HG03280 (cell line): ENCODE data around the gene GLB1L3.
"Not testable (repeated sequence)": the region's sequence is repeated elsewhere in the genome, so short reads cannot be mapped to it uniquely, and the experiment has no call there.

ENCODE experiments used
- ATAC-seq: cut with Tn5 transposase; IDR thresholded peaks from one replicate; pipeline ENCODE4 v1.9.1; 2021; ENCODE audit warnings: mild to moderate bottlenecking, moderate library complexity; ENCODE audit not compliant: unreplicated experiment

The GLB1L3 gene

DNA sequence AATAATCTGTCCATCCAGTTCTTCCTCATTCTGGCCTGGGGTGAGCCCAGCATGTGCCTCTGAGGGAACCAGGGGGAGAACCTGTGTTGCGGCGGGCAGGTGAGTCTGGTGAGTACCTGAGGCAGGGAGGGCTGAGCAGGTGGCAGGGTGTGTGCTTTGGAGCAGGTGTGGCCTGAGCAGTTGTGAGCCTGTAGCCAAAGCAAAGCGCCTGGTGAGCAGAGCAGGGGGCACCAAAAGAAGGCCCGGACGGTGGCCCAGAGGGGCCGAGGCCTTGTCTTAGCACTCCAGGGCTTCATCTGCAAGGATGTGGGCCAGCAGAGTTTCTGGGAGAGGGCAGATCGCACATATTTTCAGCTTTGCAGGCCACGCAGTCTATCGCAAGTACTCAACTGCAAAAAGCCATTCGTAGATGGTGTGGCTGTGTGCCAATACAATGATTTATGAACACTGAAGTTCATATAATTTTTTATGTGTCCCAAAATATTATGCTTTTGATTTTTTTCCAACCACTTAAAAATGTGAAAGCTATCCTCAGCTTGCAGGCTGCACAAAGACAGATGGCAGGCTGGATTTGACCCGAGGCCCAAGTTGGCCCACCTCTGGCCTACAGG, 64.3 kb downstream of the GLB1L3 start:
- no peak for ATAC-seq

DNA sequence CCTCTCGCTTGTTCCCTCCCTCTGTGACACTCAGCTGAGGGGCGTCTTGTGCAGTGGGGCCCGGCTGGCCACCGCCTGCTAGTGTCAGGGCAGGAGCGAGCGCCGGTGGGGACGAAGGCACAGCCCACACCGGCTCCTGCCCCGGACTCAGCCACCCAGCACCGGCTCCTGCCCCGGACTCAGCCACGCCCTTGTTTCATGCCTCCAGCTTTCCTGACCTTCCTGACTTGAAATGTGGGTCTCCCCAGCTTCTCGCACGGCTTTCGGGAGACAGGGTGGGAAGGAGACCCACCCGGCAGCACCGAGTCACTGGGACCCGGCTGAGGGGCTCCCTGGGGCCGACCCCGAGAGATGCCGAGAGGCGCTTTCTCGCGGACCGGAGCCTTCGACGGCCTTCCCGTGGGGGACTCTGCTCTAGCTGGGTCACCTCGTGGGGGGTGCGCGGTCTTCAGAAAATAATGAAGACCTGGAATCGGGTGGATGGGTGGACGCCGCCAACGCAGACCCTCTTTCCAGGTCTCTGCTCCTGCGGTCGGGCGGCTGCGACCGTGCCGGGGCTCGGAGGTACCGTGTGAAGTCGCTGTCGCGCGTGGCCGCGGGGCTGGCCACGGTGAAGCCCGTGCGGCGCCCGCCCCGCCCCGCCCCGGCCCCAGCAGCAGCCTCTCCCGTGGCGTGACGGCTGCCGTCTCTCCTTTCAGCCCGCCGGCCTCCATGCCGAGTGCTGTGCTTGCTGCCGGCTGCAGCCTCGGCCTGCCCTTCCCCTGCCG, 65.8 kb downstream of the GLB1L3 start:
- ATAC-seq: no peak

DNA sequence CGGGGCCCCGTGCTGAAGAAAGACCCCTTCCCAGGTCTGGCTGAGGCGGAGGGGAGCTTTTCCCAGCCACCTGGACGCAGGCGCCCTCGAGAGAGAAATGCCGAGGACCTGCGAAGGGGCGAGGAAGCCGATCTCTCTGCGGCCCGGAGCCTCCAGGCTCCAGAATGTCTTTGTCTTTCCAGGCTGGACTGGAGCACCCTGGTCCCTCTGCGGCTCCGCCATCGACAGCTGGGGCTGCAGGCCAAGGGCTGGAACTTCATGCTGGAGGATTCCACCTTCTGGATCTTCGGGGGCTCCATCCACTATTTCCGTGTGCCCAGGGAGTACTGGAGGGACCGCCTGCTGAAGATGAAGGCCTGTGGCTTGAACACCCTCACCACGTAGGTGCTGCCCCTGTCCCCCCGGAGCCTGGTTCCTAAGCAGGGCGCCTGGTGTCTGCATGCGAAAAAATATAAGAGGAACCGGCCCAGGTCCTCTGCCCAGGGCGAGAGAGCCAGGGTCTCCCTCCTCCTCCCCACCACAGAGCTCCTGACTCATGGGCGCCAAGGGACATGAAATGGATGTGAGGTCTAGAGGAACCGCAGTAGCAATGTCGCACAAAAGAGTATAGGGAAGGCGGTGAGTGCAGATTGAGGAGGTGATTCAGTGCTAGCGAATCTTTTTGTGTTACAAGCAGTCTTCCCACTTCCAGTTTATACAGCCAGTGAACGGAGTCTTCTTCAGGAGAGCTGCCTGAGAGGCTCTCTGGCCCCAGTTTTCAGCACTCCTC, 66.6 kb downstream of the GLB1L3 start:
- no peak for ATAC-seq

DNA sequence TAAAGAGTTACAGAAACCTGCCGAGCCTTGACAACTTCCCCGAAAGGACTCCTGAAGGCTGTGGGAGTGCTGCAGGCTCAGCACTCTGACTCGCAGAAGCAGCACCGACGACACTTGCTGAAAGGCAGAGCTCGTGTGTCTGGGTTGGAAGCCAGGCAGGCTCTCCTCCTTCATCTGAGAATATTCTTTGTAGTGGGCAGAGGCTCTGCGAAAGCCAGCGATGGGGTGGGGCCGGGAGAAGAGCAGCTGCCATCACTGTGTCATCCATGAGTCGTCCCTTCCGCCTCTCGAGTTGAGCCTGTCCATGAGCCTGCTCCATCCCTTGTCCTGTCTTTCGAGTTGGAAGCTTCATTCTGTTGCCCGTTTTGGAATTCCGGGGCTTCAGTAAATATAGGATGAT, 67.5 kb downstream of the GLB1L3 start:
- no peak for ATAC-seq

DNA sequence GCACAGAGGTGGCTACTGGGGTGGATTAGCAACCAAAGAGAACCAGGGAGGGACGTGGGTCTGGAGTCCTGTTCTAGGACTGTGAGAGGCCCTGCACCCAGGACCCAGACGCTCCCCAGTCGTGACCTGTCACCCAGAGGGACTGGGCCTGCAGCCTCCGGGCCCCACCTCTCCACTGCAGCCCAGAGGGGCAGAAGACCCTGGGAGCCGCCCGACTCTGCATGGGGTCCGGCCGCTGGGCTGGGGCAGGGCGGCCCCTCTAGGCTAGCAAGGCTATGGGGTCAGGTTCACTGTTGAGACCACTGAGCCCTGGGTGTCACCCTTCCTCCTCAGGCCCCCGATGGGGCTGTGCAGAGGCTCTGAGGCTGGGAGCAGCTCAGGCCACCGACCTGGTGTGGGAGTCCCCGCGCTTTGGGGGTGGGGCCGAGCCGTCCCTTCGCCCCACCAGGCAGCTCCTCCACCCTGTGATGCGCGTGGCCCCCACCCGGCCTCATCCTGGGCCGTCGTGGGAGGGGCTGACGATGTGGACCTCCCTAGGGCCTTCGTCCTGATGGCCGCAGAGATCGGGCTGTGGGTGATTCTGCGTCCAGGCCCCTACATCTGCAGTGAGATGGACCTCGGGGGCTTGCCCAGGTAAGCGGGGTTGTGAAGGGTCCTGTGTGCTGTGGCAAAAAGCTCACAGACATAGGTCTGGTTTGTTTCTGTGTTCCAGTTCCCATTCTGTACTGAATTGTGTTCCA, 68.5 kb downstream of the GLB1L3 start:
- ATAC-seq: not testable (repeated sequence)

DNA sequence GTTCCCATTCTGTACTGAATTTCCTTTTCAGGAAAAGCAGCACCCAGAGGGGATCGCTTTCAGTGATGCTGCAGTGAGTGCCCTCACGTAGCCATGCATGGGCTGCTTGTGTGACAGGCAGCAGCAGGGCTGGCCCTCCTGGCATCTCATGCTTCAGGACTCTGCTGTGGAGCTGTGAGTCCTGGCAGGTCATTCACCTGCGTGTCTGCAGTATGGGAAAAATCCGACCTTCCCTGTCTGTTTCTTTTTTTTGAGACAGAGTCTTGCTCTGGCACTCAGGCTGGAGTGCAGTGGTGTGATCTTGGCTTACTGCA, 69.0 kb downstream of the GLB1L3 start:
- no peak for ATAC-seq

DNA sequence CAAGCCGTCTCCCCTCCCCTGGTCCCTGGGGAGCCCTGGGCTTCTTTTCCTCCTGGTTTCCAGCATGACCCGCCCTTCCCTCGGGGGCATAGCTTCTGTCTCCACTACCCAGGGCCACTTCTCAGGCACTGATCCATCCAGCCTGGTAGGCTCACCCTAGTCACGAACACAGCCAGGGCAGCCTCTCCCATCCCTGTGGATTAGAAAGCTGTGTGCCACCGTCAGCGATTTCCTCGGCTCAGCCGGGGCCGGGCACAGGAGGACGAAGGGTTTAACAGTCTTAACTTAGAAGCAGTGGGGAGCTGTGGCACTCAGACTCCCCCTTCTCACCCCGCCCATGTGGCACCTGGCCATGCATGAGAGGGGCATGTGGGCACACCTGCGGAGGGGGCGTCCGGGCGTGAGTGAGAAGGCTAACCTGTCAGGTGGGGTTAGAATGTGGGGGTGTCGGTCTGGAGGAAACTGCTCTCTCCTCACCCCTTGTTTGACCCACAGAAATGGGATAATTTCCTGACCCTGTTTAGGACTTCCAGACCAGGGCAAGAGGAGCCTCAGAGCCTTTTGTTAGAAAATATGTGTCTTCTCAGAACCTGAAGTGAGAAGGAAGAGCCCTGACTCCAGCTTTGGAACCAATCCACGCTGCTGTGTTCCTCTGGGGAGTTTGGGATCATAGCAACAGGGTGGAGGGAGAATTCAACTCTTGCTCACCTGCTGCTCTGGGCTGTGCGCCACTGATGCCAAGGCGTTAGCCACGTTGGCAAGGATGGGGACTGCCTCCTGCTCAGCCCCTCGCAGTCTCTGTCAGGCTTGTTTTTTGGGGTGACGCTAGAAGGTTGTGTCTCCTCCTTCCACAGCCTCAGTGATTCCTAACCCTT, 70.2 kb downstream of the GLB1L3 start:
- no peak for ATAC-seq

DNA sequence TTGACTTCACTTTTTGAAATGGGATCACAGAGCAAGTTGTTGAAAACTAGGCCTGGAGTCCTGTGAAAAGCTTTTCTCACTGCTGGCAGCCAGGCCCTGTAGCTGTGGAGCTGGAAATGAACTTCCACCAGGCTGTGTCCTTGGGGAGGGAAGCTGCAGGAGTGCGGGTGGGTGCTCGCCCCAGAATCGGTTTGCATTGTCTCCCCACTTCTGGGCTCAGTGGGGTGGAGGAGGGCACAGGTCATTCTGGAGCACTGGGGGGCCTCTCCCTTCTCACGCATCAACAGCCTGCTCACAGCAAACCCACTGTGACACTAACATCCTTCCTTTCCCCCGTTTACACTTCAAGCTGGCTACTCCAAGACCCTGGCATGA, 70.8 kb downstream of the GLB1L3 start:
- no peak for ATAC-seq

DNA sequence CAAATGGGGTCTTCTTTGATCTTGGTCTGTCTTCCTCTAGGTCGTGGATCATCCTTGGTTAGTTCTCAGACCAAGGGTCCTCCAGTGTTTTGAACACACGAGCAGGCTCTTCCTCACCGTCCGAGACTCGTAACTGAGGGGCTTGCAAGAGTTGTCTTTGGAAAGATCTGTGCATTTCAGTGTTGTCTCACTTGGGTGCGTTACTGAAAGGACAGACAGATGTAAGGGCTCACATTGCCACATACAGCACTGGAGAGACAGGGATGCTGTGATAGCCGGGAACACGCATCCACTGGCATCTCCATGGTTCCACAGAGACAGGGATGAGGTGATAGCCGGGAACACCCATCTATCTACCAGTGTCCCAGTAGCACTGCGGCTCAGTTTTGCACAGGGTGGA, 71.3 kb downstream of the GLB1L3 start:
- no peak for ATAC-seq

DNA sequence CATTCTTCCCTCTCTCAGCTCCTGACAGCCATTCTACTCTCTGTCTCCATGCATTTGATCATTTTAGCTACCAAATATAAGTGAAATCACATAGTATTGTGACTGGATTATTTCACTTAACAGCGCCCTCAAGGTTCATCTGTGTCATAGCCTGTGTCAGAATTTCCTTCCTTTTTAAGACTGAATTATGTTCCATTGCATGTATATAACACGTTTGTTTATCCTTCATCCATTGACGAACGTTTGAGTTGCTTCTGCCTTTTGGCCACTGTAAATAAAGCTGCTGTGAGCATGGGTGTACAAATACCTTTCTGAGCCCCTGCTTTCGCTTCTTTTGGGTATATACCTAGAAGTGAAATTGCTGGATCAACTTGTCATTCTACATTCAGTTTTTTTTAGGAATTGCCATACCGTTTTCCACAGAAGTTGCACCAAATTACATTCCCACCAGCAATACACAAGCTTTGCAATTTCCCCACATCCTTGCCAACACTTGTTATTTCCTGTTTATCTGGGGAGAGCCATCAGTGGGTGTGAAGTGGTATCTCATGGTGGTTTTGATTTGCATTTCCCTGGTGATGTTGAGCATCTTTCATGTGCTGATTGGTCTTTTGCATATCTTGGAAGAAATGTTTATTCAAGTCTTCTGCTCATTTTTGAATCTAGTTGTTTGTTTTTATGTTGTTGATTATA, 73.1 kb downstream of the GLB1L3 start:
- ATAC-seq: peak; percentile 48

DNA sequence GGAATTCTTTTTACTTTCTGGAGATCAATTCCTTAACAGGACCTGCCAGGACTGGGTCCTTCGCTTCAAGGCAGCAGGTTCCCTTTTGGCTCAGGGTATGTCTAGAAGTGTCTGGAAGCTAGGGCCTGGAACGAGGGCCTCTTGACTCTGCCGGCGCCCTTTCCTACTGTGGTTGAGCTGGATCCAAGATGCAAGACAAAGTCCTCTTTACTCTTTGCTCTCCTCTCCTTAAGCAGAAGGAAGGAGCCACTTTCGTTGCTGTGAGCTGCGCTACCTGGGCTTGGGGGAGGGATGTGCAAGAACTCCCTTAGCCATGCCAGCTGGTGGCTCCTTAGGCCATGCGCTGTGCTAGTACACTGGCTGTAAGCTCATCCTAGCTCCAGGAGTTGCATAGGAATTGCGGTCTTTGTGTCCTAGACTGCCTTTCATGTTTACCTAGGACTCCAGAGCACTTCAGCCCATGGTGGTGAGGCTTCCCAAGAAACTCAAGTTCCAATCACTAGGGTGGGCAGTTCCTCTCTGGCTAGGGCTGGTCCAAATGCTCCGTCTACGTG, 73.7 kb downstream of the GLB1L3 start:
- ATAC-seq: peak; percentile 14

DNA sequence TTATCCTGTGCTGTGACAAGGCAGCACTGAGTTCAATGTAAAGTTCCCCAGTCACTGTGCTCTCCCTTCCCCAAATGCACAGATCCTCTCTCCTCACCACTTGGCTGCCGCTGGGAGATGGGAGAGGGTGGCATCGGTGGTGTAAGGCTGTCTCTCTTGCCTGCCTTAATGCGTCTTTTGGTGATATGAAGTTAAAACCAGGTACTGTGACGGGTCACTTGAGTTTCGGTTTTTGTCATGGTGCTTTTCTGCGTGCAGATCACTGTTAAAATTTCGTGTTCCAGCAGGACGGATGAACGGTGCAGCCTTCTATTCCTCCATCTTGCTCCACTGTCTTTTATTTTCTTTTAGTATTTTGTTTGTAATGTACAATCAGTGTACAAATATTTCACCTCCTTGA, 74.2 kb downstream of the GLB1L3 start:
- peak; percentile 49 for ATAC-seq

DNA sequence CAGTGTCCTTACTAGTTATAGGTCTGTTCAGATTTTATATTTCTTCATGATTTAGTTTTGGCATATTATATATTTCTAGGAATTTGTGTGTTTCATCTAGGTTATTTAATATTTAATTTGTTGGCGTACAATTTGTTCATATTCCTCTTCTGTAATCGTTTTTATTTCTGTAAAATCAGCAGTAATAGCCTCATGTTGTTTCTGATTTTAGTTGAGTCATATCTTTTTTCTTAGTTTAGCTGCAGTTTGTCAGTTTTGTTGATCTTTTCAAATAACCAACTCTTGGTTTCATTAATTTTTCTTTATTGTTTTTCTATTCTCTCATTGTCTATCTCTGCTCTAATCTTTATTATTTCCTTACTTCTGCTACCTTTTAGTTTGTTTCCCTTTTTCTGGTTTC, 75.9 kb downstream of the GLB1L3 start:
- no peak for ATAC-seq

DNA sequence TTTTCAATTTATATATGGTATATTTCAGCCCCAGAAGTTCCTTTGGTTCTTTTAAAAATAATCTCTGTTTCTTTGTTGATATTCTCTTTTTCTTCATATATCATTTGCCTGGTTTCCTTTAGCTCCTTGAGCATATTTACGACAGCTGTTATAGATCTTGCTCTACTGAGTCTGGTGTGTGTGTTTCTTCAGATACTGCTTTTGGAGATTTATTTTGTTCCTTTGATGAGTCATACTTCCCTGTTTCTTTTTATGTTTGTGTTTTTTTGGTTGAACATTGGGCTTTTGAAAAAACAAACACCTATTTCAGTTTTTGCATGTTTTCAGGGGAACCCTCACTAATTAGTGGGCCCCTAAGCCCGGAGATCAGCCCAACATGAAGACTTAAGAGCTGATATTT, 79.0 kb downstream of the GLB1L3 start:
- ATAC-seq: no peak

DNA sequence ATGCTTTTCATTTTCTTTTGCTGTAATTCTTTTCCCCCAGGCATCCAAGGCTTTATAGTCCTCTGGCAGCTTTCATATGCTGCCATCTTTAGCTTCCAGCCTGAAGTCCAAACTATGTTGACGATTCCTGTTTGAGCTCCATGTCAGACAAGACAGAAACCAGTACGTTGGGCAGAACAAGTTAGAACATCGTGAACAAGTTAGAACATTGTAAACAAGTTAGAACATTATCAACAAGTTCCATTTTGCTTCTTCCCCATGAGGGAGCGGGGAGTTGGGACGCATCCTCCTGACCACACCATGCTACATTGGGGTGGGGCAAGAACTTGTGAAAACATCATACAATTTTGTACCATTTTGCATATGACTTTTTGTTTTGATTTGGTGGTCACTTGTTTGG, 79.5 kb downstream of the GLB1L3 start:
- ATAC-seq: no peak

DNA sequence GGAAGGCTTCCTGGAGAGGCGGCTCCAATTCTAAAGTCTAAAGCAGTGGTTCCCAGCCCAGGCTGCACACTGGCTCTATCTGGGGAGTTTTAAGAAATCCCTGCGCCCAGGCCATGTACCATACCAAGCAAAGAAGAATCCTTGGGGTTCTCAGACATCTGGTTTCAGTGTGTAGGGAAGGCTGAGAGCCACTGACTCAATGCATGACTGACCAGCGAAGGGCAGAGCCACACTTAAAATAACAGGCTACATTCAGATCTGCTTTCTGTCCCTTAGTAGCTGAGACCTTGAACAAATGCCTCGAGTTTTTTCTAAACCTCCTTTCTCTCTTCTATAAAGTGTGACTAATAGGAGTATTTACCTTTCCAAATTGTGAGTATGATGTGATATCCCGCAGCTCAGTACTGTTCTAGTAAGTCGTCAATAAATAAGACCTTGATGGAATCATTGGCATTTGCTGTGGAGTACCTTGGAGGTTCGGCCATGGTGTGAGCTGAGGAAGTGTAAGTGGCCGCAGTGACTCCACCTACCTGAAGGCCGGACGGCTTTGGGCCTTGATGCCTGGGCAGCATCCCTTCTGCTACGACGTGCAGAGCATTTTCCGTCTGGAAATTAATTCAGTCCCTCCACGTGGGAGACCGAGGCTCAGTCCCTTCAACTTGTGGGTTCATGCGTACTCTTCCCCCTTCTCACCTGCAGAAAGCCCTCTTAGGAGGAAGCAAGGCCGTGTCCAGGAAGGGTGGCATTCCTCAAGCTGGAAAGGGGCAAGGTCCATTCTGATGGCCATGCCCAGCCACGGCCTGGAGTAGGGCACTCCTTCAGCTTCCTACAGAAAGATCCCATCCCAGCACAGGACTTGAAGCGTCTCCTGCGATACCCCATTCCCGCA, 80.7 kb downstream of the GLB1L3 start:
- no peak for ATAC-seq

DNA sequence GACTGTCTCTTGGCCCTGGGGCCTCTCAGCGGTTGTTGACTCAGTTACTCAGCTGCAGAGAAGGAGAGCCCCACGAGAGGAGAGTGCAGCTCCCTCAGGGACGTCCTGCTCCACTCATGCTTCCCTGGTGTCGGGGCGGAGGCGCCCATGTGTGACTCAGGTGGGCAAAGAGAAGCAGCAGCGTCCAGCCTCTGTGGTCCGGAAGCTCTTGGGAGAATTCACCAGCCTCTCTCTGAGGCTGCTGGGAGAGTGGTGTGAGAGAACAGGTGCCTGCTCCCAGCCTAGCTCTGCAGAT, 81.3 kb downstream of the GLB1L3 start:
- ATAC-seq: no peak

DNA sequence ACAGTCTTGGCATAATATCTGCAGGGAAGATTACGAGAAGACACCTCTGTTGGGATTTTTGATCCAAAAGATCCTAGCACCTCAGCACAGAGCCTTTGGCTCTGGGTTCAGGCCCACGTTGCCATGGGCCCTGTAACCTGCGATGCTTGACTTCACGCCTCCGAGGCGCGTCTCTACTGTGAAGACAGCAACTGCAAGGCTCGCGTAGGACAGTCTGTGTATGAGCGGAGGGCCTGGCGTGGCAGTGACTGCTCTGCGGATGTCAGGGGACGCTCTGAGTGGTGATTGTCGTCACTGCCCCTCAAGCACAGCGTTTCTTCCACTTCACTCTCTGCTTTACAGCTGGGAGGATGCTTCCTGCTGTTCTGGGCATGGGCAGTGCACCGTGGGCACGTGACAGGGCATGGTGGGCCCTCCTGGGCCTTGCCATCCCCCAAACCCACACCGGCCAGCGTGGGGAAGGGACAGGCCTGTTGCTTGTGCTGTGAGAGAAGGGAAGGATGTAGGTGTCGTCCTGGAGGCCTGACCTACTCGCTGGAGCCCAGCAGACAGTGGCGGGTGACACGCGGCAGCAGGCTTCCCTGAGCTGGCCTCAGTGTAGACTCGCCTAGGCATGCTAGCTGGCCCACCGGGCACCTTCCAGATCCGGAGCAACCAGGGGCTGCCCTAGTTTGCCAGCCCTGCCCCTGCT, 82.1 kb downstream of the GLB1L3 start:
- no peak for ATAC-seq
